Measurements from ENCODE around the gene WNT11.

Gene WNT11

DNA sequence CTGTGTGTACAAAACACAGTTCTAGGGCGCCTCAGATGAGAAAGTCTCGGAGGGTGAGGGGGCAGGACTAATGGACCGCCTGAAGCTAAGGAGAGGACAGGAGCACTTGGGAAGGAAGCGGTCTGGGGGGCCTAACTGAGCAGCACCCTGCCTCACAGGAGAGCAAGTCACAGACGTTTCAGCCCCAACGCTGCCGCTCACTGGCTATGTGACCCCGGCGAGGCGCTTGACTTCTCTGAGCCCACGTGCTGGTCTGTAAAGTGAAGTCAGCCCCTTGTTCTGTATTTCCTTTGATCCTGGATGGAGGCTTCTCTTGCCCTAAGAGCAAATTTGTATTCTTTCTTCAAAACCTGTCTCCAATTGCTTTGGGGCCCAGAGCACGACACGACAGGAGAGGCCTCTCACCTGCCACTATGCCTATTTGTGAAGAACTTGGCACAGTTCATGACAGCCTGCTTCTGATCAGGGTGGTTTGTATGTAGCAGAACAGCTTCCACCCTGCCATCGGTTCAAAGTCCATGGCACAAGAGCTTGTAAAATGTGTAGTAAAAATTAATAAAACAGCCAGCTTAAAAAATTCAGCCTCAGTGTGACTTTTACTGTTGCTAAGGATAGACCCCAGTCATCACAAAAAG is 59.1 kb downstream of the WNT11 start:
- H3K4me1 ChIP-seq (ENCODE audit: control insufficient read depth, low read length) = peaks cover 6% of the 10 kb centered on the region
- no peaks in the 10 kb centered on the region for H3K27me3 ChIP-seq (ENCODE audit: control insufficient read depth, low read length)
- no peak overlapping the region for H3K4me2 ChIP-seq (ENCODE audit: low read length)
- H3K79me2 ChIP-seq (ENCODE audit: control insufficient read depth, low read length) = no peaks in the 10 kb centered on the region
- H3F3A ChIP-seq (ENCODE audit: control insufficient read depth, insufficient read depth) = peaks cover 14% of the 10 kb centered on the region
- no peak for TF ChIP-seq EZH2phosphoT487 (IDR thresholded peaks at IDR 0.05; ENCODE audit: borderline replicate concordance, low read length)
- H3K9me2 ChIP-seq (replicated peaks; ENCODE audit: control insufficient read depth, low read length) = no peaks in the 10 kb centered on the region
- H3K4me3 ChIP-seq (ENCODE audit: low read length) = no peak overlapping the region
- 0 out of 2 replicates have a peak, but pooled peaks cover 4% of the 10 kb centered on the region for H4K20me1 ChIP-seq (ENCODE audit: control insufficient read depth, insufficient read depth, low read depth, low read length)
- no peaks in the 10 kb centered on the region for H3K9me3 ChIP-seq (ENCODE audit: control insufficient read depth, insufficient read depth, low read length)
- peaks cover 7% of the 10 kb centered on the region for H3K36me3 ChIP-seq (ENCODE audit: control insufficient read depth, low read length)
- no peak overlapping the region for H3K27ac ChIP-seq (ENCODE audit: low read depth, low read length)

GRCh38 chr11:76143274-76143673 is 63.0 kb downstream of the WNT11 start:
- Histone ChIP-seq H3K79me2 (ENCODE audit: control insufficient read depth, low read length) (no peaks in the 10 kb centered on the region), H3K9me2 (replicated peaks; ENCODE audit: control insufficient read depth, low read length) (no peaks in the 10 kb centered on the region), H3K27me3 (ENCODE audit: control insufficient read depth, low read length) (no peaks in the 10 kb centered on the region), H3K9me3 (ENCODE audit: control insufficient read depth, insufficient read depth, low read length) (no peaks in the 10 kb centered on the region), H3K4me2 (ENCODE audit: low read length) (no peak overlapping the region), H3F3A (ENCODE audit: control insufficient read depth, insufficient read depth) (peaks cover 14% of the 10 kb centered on the region), H4K20me1 (ENCODE audit: control insufficient read depth, insufficient read depth, low read depth, low read length) (0 out of 2 replicates have a peak, but pooled peaks cover 4% of the 10 kb centered on the region), H3K4me1 (ENCODE audit: control insufficient read depth, low read length) (no peaks in the 10 kb centered on the region), H3K36me3 (ENCODE audit: control insufficient read depth, low read length) (peaks cover 42% of the 10 kb centered on the region), H3K27ac (ENCODE audit: low read depth, low read length) (no peak overlapping the region), H3K4me3 (ENCODE audit: low read length) (no peak overlapping the region)
- TF ChIP-seq, protein P1, sequence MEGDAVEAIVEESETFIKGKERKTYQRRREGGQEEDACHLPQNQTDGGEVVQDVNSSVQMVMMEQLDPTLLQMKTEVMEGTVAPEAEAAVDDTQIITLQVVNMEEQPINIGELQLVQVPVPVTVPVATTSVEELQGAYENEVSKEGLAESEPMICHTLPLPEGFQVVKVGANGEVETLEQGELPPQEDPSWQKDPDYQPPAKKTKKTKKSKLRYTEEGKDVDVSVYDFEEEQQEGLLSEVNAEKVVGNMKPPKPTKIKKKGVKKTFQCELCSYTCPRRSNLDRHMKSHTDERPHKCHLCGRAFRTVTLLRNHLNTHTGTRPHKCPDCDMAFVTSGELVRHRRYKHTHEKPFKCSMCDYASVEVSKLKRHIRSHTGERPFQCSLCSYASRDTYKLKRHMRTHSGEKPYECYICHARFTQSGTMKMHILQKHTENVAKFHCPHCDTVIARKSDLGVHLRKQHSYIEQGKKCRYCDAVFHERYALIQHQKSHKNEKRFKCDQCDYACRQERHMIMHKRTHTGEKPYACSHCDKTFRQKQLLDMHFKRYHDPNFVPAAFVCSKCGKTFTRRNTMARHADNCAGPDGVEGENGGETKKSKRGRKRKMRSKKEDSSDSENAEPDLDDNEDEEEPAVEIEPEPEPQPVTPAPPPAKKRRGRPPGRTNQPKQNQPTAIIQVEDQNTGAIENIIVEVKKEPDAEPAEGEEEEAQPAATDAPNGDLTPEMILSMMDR (IDR thresholded peaks at IDR 0.05; ENCODE audit: low read depth, low read length, poor library complexity, severe bottlenecking) = no peak
- TF ChIP-seq EZH2phosphoT487 (IDR thresholded peaks at IDR 0.05; ENCODE audit: borderline replicate concordance, low read length) = no peak

DNA sequence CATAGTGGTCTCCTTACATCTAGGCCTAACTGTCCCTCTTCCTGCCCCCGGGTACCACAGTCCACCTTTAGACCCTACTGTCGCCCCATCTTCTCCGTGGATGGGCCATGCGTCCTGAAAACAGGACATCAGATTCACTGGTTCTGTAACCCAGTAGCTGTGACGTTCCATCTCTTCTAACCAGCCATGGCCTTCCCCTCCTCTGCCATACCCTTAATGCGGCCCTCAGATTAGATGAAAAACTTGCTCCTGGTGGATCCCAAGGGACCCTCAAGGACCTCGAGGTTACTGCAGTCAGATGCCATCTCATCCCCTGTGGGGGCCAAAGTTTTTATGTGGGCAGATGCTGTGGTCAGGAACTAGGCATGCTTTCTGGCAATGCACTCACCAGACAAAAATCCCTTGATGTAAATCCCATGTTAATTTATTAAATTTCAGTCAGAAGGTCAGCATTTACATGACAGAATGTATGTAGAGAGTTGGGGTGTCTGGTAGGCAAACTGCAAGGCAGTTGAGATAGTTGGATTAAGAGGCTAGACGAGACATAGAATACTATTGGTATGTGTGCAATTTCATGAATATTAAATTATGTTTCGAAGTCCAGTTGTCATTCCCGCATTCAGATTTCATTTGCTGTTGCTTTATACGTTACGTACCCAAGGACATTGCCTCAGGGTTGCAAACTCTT is 64.3 kb downstream of the WNT11 start:
- H3K4me2 ChIP-seq (ENCODE audit: low read length) = no peak overlapping the region
- H3K9me3 ChIP-seq (ENCODE audit: control insufficient read depth, insufficient read depth, low read length) = no peaks in the 10 kb centered on the region
- H3F3A ChIP-seq (ENCODE audit: control insufficient read depth, insufficient read depth) = peaks cover 14% of the 10 kb centered on the region
- no peaks in the 10 kb centered on the region for H3K4me1 ChIP-seq (ENCODE audit: control insufficient read depth, low read length)
- TF ChIP-seq EZH2phosphoT487 (IDR thresholded peaks at IDR 0.05; ENCODE audit: borderline replicate concordance, low read length) = no peak
- TF ChIP-seq, protein P1 (IDR thresholded peaks at IDR 0.05; ENCODE audit: low read depth, low read length, poor library complexity, severe bottlenecking) = no peak
- peaks cover 50% of the 10 kb centered on the region for H3K36me3 ChIP-seq (ENCODE audit: control insufficient read depth, low read length)
- H3K9me2 ChIP-seq (replicated peaks; ENCODE audit: control insufficient read depth, low read length) = no peaks in the 10 kb centered on the region
- no peak overlapping the region for H3K27ac ChIP-seq (ENCODE audit: low read depth, low read length)
- H4K20me1 ChIP-seq (ENCODE audit: control insufficient read depth, insufficient read depth, low read depth, low read length) = 0 out of 2 replicates have a peak, but pooled peaks cover 4% of the 10 kb centered on the region
- no peaks in the 10 kb centered on the region for H3K27me3 ChIP-seq (ENCODE audit: control insufficient read depth, low read length)
- H3K79me2 ChIP-seq (ENCODE audit: control insufficient read depth, low read length) = no peaks in the 10 kb centered on the region
- H3K4me3 ChIP-seq (ENCODE audit: low read length) = no peak overlapping the region

All from DOHH2 (cell line).